ENCODE measurements around the gene SPAG6.
"Not testable (repeated sequence)": the region's sequence is repeated elsewhere in the genome, so short reads cannot be mapped to it uniquely, and the experiment has no call there.

SPAG6 gene

DNA sequence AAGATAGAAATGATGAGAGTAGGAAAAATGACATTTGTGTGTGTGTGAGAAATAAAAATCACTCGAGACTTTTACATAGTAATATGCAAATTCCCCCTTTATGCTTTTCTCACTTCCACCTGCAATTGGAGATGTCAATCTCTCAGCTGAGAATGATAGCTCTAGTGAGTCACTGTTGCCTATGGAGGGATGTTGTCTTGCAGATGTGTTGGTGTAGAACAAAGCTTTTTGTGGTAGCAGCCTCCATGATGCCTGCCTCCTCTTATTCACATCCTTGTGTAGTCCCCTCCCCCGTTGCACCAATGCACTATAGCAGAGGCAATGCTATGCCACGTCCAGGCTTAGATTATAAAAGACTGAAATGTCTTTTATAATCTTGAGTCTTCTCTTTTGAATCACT lies 33.8 kb downstream of the SPAG6 start:
- DNase-seq, result no peak

- DNase-seq, result no peak
These were observed 36.0 kb downstream of the SPAG6 start for GRCh38 chr10:22381262-22381661.

DNA sequence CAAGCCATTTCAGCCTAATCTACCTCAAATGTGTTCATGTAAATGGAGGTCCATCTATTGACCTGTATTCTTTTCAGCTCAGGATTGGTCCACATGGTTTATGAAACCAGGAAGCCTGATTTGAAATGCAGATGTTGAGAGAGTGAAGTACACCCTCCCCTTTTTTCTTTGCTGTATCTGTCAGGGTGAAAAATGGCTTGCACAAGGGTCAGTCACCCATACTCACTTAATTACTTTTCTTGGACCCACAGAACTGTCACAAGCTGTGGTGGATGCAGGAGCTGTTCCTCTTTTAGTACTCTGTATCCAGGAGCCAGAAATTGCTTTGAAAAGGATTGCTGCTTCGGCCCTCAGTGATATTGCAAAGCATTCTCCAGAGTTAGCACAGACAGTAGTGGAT lies 41.2 kb downstream of the SPAG6 start:
- no peak for DNase-seq

DNA sequence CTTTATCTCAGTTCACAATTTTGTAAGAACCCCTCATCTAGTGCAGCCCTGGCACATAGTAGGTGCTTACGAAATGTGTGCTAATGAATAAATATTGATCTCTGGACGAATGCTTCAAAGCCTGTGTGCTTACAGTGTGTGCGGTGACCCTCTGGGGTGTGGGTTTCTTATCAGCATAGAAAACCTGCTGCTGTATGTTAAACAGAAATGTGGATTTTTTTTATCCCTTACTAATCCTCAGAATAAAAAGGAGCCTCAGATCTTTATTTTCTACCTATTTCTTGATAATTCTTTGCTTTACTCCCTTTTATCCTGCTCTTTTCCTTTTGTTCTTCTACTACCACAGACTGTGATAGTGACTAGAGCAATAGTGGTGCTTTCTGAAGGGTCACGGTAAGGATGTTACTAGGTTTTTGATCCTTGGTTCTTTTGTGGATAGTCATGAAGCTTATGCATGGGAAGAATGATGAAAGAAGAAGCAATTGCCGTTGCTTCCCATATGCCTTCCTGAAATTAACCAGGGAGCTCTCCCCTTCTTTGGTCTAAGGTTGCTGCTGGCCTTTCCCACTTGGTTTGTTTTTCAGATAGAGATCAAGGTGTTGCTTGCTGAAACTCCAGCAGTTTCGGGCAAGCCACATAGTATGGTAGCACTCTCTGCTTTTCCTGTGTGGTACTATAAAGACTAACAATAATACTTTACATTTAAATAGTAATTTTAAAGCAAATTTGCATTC lies 44.7 kb downstream of the SPAG6 start:
- DNase-seq, result no peak

DNA sequence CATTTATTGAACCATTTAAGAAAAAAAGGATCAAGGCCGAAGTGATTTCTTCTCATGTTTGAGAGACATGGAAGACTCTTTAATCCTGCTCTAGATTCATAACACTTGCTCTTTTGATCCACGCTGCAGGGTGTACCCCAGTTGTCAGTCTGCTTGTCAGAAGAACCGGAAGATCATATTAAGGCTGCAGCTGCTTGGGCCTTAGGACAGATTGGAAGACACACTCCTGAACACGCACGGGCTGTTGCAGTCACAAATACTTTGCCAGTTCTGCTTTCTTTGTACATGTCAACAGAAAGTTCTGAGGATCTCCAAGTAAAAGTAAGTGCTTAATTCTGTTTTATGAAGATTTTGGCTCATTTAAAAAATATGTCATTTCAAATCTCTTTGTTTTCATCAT lies 46.3 kb downstream of the SPAG6 start:
- no peak for DNase-seq

- not testable (repeated sequence) for DNase-seq
These were observed 50.9 kb downstream of the SPAG6 start for GRCh38 chr10:22396195-22396594.

DNA sequence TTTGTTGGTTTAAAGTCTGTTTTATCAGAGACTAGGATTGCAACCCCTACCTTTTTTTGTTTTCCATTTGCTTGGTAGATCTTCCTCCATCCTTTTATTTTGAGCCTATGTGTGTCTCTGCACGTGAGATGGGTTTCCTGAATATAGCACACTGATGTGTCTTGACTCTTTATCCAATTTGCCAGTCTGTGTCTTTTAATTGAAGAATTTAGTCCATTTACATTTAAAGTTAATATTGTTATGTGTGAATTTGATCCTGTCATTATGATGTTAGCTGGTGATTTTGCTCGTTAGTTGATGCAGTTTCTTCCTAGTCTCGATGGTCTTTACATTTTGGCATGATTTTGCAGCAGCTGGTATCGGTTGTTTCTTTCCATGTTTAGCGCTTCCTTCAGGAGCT lies 61.6 kb downstream of the SPAG6 start:
- not testable (repeated sequence) for DNase-seq

GRCh38 chr10:22410394-22410793 lies 65.1 kb downstream of the SPAG6 start:
- DNase-seq, result no peak

GRCh38 chr10:22410846-22411245 lies 65.5 kb downstream of the SPAG6 start:
- DNase-seq, result no peak

DNA sequence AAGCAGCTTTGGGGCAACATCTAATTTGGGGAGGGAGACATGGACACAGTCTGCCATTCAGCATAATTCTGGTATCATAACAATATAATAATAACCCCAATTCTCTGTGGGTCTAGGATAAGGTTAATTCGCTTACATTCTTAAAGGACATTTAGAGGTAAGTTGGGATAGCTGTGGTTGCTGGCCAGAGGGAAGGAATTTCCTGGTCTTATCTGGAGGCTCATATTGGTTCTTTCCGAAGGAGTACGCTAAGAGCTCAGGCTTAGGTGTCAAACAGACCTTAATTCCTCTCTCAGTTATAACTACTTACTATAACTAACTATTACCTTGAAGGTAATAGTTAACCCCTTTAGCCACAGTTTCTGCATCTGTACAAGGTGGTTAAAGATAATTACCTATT lies 68.8 kb downstream of the SPAG6 start:
- DNase-seq, result no peak

DNA sequence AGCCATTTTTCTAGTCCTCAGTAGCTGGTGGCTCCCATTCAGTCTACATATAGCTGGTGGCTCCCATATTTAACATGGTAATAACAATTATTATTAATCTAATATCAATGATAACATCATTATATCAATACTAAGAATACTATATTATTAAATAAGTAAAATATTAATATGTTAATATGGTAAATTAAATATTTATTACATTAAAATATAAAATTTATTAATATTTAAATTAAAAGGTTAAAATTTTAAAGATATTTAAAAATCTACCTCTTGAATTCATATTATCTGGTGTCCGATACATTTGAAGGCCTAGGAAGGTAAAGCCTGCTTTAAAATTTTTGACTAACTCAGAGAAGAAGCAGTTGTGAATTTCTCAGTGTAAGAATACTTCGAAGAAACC lies 69.8 kb downstream of the SPAG6 start:
- DNase-seq, result no peak

GRCh38 chr10:22417736-22418268 lies 72.5 kb downstream of the SPAG6 start:
- DNase-seq, result no peak

DNA sequence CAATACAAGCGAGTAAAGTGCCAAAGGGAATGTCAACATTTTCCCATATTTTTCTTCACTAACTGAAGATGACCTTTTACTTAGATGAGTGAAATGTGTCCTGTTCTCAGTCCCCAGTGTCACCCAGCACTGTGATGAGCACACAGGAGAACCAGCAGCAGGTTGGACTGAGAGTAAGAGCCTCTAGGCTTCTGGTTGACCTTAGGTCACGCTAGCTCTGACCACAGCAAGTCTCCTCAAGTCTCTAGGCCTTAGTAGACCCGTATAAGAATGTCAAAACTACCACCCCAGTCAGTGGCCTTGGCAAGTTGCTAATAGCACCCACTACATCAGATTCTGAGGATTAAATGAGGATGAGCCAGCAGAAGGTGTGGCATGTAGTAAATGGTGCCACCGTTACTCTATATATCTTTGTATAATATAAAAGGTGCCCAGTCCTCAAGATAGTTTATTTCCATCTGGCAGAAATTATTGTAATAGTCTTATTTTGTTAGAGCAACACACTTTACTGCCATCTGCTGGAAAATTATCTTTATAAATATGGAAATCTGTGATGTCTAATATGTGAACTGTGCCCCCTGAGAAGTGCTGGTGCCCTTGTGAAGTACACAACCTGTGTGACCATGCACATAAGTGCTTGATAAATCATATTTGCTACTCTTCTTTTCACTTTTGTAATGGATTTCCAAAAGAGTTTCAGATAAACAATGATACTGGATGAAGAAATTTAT lies 75.7 kb downstream of the SPAG6 start:
- DNase-seq, result no peak

GRCh38 chr10:22426653-22427052 lies 81.4 kb downstream of the SPAG6 start:
- no peak for DNase-seq

DNA sequence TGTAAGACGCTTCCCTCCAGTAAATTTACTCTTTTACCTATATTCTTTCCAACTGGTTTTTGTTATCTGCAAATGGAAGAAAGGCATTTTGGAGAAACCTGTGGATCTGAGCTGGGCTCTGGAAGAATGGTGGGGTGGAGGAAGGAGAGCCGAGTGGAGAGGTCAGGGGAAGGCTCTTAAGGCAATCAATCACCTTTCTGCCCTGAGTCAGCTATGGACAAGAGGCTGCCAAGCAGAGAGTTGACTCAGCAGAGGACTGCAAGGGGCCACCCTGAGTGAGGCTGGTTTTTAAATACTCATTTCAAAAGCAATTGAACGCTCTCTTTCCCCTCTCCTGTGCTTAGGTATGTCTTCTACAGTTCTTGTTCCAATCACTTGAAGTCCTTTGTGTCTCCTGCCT lies 81.8 kb downstream of the SPAG6 start:
- no peak for DNase-seq

- peak; percentile 57 for DNase-seq
These were observed 82.7 kb downstream of the SPAG6 start for GRCh38 chr10:22427890-22428571.

DNA sequence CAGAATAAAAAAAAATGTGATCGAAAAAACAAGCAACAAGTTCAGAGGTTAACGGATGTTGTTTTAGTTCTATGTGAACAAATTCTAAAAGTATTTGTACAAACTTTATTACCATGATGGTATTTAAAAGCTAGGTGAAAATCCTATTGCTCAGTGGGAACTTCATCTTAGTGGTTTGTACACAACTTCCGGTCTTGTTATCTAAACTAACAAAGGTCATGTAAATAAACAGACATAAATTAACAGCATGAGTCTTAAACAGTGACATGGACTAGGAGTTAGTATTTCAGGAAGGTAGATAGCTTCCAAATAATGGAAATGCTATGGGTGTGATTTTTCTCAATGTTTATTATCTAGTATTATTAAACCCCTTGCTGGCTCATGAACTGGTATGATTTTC lies 83.8 kb downstream of the SPAG6 start:
- no peak for DNase-seq

DNA sequence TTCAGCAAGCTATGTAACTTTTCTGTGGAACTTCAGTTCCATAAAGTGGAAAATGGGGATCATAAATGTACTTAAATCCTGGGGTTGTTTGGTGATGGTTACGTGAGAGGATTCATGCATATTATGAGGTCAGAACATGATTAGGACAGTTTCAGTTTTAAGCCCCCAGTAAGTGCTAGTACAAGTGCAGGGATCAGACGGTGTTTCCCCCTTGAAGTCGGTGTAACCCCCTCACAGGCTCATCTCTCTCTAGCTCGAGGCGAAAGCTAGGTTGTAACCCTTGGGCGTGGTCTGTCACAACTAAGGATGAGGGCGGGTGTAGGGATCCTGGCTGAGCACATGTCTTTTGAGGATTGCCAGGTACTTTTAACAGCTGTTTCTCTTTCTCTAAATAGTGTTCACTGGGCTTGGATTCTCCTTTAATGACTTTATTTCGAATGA lies 84.7 kb downstream of the SPAG6 start:
- no peak for DNase-seq

- no peak for DNase-seq
These were observed 88.6 kb downstream of the SPAG6 start for GRCh38 chr10:22433875-22434274.

GRCh38 chr10:22434521-22434920 lies 89.2 kb downstream of the SPAG6 start:
- no peak for DNase-seq

DNA sequence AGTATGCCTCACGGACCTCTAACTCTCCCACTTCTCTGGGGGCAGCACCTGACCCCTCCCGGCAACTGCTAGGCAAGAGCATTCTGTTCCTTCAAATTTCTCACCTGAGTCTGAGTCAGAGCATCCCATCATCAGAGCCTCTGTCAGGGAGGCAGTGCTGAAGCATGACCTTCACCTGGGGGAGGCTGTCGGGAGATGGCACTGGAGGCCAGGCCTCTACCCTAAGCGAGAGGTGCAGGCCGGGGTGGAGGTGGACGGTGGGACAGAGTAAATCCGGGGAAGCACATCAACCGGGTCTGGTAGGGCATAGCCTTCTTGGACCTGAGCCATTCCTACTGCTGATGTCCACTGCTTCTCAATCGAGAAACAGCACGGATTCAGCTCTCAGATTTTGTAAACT lies 90.4 kb downstream of the SPAG6 start:
- no peak for DNase-seq

DNA sequence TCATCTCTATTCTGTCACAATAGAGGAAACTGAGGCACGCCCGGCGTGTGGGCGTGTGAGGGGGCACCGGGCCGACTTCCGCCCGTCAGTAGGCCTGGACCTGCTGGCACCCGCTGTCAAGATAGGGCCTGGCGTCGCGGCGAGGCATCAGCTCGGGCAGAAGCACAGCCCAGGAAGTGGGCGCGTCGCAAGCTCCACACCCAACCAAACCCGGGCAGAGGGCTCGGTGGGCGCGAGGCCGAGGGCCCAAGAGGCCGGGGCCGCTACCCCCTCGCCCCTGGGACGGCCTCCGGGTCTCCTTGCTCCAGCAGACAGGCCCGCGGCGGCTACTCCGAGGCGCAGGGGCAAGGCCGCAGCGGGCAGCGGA lies 91.2 kb downstream of the SPAG6 start:
- DNase-seq, result no peak

GRCh38 chr10:22436893-22437619 lies 91.8 kb downstream of the SPAG6 start:
- DNase-seq, result peak; percentile 59

Data from DMS79 treated with DMSO at 0.1 percent for 48 hours (cell line).